CD8-positive, alpha-beta memory T cell (primary cell): ENCODE measurements around the gene CCDC91. TPM values are rescaled to one million over a fixed set of nuclear protein-coding genes. Genes with fewer than 3 reads are reported as not detected.

ENCODE experiments used
- CTCF ChIA-PET: fragments of 350-600 bp; sonication (Branson Sonifier 250); formaldehyde crosslinking; loops from one replicate; lab custom pipeline; 2021; ENCODE audit warnings: antibody characterized with exemption; lab: Charles Lee
- POLR2A ChIA-PET: fragments of 350-600 bp; sonication (Branson Sonifier 250); formaldehyde crosslinking; loops from one replicate; lab custom pipeline; 2021; ENCODE audit warnings: antibody characterized with exemption; lab: Charles Lee
- DNase-seq, 5 donors: peaks; one replicate each; pipeline versions ENCODE4 v3.0.0 to v3.0.0-alpha.2; 2020 to 2022; ENCODE audit warnings: mixed read lengths in 1 of 5
- H3K27ac ChIP-seq: one replicate; pipeline ENCODE4 v1.7.0; 2013; ENCODE audit warnings: low read depth, mild to moderate bottlenecking, low read length, moderate library complexity
- H3K27me3 ChIP-seq: 2 replicates; pipeline ENCODE4 v1.7.0; 2013; ENCODE audit warnings: low read length, mild to moderate bottlenecking; ENCODE audit not compliant: insufficient read depth, poor library complexity, severe bottlenecking
- H3K36me3 ChIP-seq: 2 replicates; pipeline ENCODE4 v1.7.0; 2013; ENCODE audit warnings: mild to moderate bottlenecking, low read length, moderate library complexity; ENCODE audit not compliant: insufficient read depth
- H3K4me1 ChIP-seq: 2 replicates; pipeline ENCODE4 v1.7.0; 2013; ENCODE audit warnings: mild to moderate bottlenecking, low read length, moderate library complexity; ENCODE audit not compliant: insufficient read depth
- H3K4me3 ChIP-seq: 2 replicates; pipeline ENCODE4 v1.7.0; 2013; ENCODE audit warnings: mild to moderate bottlenecking, low read length
- H3K9me3 ChIP-seq: 2 replicates; pipeline ENCODE4 v1.7.0; 2013; ENCODE audit warnings: mild to moderate bottlenecking, low read length
- H3K27ac Mint-ChIP-seq, 8 donors: one replicate each; pipeline ENCODE4 v1.8.0; 2020 to 2021; ENCODE audit warnings: mixed read lengths in 8 of 8, mild to moderate bottlenecking in 6 of 8, inconsistent platforms in 3 of 8, moderate library complexity in 3 of 8
- H3K27me3 Mint-ChIP-seq, 2 donors: one replicate each; pipeline ENCODE4 v1.8.0; 2020 to 2021; ENCODE audit warnings: mixed read lengths in 2 of 2, mild to moderate bottlenecking in 1 of 2, moderate library complexity in 1 of 2
- H3K36me3 Mint-ChIP-seq, 3 donors: one replicate each; pipeline ENCODE4 v1.8.0; 2020 to 2021; ENCODE audit warnings: mixed read lengths in 3 of 3, inconsistent platforms in 1 of 3, mild to moderate bottlenecking in 1 of 3
- H3K4me1 Mint-ChIP-seq, 3 donors: one replicate each; pipeline ENCODE4 v1.8.0; 2020 to 2021; ENCODE audit warnings: mixed read lengths in 3 of 3, inconsistent platforms in 1 of 3, mild to moderate bottlenecking in 1 of 3
- H3K4me3 Mint-ChIP-seq, 7 donors: one replicate each; pipeline ENCODE4 v1.8.0; 2020 to 2021; ENCODE audit warnings: mixed read lengths in 7 of 7, mild to moderate bottlenecking in 6 of 7, moderate library complexity in 4 of 7, inconsistent platforms in 2 of 7
- H3K9me3 Mint-ChIP-seq, 5 donors: one replicate each; pipeline ENCODE4 v1.8.0; 2020 to 2022; ENCODE audit warnings: mixed read lengths in 5 of 5, mild to moderate bottlenecking in 3 of 5, moderate library complexity in 2 of 5, inconsistent platforms in 1 of 5
- polyA plus RNA-seq: library from polyadenylated mRNA; unstranded; fragments of 300-500 nt; fragmentation: Illumina TruSeq; gene quantifications from one replicate; pipeline ENCODE4 v1.2.3, GENCODE V29; 2021
- total RNA-seq, 2 experiments: library from RNA; stranded (reverse); gene quantifications; one replicate each; pipeline ENCODE4 v1.2.3, GENCODE V29; 2021

The CCDC91 gene
- total and polyA plus RNA-seq, 3 experiments from 2014 or later, result 20.3 to 64.1 (median 23.2) TPM

DNA sequence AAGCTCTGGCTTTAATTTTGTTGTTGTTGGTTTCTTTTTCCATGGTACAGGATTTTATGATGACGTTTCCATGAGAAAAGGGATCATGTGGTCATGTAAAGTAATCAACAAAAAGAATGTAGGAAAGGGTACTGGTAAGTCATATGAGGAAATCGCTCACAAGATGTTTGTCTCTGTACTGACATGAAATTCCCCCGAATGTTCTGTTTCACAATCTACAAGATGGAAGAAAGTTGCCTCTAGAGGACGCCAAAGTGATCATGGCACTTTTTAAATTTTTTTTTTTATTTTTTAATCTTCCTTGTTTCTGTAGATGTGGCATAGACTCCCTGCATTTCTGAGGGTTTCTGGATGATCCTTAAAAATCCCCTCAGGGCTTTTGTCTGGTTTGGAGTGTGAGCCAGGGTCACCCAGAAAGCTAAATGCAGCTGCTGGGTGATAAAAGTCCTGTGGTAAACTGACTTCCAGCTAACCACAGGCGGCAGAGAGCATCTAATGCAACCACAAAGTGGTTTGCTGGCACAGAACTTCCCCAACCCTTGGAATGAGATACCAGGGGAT is 393.5 kb downstream of the CCDC91 start:
- Histone ChIP-seq H3K27me3 (no peaks in the 10 kb centered on the region), H3K27ac (no peak overlapping the region), H3K4me1 (no peaks in the 10 kb centered on the region), H3K36me3 (no peaks in the 10 kb centered on the region), H3K9me3 (no peaks in the 10 kb centered on the region), H3K4me3 (no peak overlapping the region)
- POLR2A ChIA-PET, result no interaction called here
- CTCF ChIA-PET, result no interaction called here
- no peak overlapping the region for H3K4me3 Mint-ChIP-seq
- no peak for DNase-seq
- H3K9me3 Mint-ChIP-seq, result peaks cover 0 to 3% (median 0%) of the 10 kb centered on the region in 5 donors
- peaks cover 2 to 3% (median 3%) of the 10 kb centered on the region in 3 donors for H3K4me1 Mint-ChIP-seq
- H3K27ac Mint-ChIP-seq, result peak overlapping the region in 2 of 8 donors; percentile 21 to 55
- no peaks in the 10 kb centered on the region for H3K27me3 Mint-ChIP-seq
- H3K36me3 Mint-ChIP-seq, result peaks cover 0 to 5% (median 0%) of the 10 kb centered on the region in 3 donors

DNA sequence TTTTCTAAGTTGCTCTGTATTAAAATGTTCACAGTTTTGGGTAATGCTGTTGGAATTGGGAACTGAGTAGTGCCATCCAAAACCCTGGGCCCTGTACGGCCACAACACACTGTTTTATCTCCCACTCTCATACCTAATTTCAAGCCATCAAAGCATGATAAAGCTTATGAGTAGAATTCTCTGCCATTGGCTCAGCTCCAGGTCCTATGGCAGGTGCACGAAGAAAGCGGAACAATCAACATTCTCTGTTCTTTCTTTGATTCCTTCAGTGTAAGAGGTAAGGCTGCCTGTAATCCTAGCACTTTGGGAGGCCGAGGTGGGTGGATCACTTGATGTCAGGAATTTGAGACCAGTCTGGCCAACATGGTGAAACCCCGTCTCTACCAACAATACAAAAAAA is 394.9 kb downstream of the CCDC91 start:
- Histone ChIP-seq H3K4me3 (no peak overlapping the region), H3K9me3 (no peaks in the 10 kb centered on the region), H3K27ac (no peak overlapping the region), H3K4me1 (no peaks in the 10 kb centered on the region), H3K36me3 (no peaks in the 10 kb centered on the region), H3K27me3 (no peaks in the 10 kb centered on the region)
- DNase-seq, result no peak
- Mint-ChIP-seq H3K27ac (no peak overlapping the region), H3K4me1 (peaks cover 2 to 3% (median 3%) of the 10 kb centered on the region in 3 donors), H3K36me3 (peaks cover 0 to 2% (median 0%) of the 10 kb centered on the region in 3 donors), H3K27me3 (no peaks in the 10 kb centered on the region), H3K4me3 (no peak overlapping the region), H3K9me3 (peaks cover 0 to 3% (median 2%) of the 10 kb centered on the region in 5 donors)
- CTCF ChIA-PET, result no interaction called here
- POLR2A ChIA-PET, result no interaction called here

DNA sequence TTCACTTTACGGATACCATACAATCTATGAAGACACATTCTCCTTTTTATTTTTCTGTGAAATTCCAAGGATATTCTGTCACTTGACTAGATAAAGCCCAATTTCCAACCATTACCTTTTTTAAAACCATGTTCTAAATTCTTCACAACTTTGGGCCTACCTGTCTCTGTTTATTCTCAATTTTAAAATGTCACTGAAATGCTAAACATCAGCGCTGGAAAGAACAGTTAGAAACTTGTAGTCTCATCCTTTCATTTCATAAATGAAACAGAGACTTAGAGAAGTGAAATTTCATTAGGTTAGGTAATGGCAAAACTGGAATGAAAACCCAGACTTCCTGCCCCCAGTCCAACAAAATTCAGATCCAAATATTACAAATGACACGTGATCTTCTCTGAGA is 396.2 kb downstream of the CCDC91 start:
- Mint-ChIP-seq H3K9me3 (peaks cover under 1 to 11% (median 4%) of the 10 kb centered on the region in 5 donors), H3K27ac (no peak overlapping the region), H3K27me3 (no peaks in the 10 kb centered on the region), H3K4me3 (no peak overlapping the region), H3K4me1 (peaks cover 2 to 3% (median 3%) of the 10 kb centered on the region in 3 donors), H3K36me3 (no peaks in the 10 kb centered on the region)
- ChIA-PET POLR2A (no interaction called here), CTCF (no interaction called here)
- DNase-seq, result no peak
- no peak overlapping the region for H3K4me3 ChIP-seq
- no peaks in the 10 kb centered on the region for H3K27me3 ChIP-seq
- no peaks in the 10 kb centered on the region for H3K4me1 ChIP-seq
- no peak overlapping the region for H3K27ac ChIP-seq
- no peaks in the 10 kb centered on the region for H3K36me3 ChIP-seq
- no peaks in the 10 kb centered on the region for H3K9me3 ChIP-seq

DNA sequence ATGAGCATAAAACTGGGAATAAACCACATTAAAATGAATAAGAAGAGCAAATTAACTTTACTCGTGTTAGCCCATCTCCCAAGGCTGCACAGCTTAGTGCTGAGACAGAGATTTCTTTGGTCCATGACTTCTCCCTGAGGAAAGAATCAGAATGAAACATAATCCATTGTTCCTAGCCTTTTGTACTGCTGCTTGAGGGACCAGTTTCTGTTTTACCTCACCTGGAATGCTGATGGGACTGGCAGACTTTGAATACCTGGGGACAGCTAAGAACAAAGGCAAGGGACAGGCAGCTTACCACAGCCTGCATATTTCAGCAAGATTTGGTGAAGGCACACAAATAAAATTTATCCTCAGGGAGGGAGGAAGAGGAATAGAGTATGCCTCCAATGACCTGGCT is 401.6 kb downstream of the CCDC91 start:
- Mint-ChIP-seq H3K4me3 (no peak overlapping the region), H3K27ac (no peak overlapping the region), H3K4me1 (no peaks in the 10 kb centered on the region), H3K9me3 (peaks cover 11 to 27% (median 20%) of the 10 kb centered on the region in 5 donors), H3K36me3 (no peaks in the 10 kb centered on the region), H3K27me3 (no peaks in the 10 kb centered on the region)
- DNase-seq, result no peak
- CTCF ChIA-PET, result no interaction called here
- H3K36me3 ChIP-seq, result no peaks in the 10 kb centered on the region
- H3K27me3 ChIP-seq, result no peaks in the 10 kb centered on the region
- H3K9me3 ChIP-seq, result no peaks in the 10 kb centered on the region
- no peaks in the 10 kb centered on the region for H3K4me1 ChIP-seq
- POLR2A ChIA-PET, result no interaction called here
- H3K4me3 ChIP-seq, result no peak overlapping the region
- H3K27ac ChIP-seq, result no peak overlapping the region

Other genes with a start within 250 kb of the CCDC91 start
- under 1 TPM; 0.33 to 0.44 TPM for gene PTHLH, start 217.7 kb upstream of the CCDC91 start, total RNA-seq
- not detected for gene PTHLH, start 217.7 kb upstream of the CCDC91 start, polyA plus RNA-seq